Measurements from ENCODE around the gene ANKRD30A.

Gene ANKRD30A

GRCh38 chr10:37246637-37247036 lies 121.2 kb downstream of the ANKRD30A start:
- TF ChIP-seq SIN3A (IDR thresholded peaks at IDR 0.05; ENCODE audit: borderline replicate concordance, insufficient read depth, low read length) (no peak), POLR2AphosphoS5 (IDR thresholded peaks at IDR 0.05; ENCODE audit: low read depth, low read length) (no peak), TAF1 (IDR thresholded peaks at IDR 0.05; ENCODE audit: borderline replicate concordance, insufficient read depth, low read length) (no peak), REST (IDR thresholded peaks at IDR 0.05; ENCODE audit: insufficient read depth in 1 of 2, low read depth in 2 of 2, low read length in 2 of 2) (no peak), FOXP2 (optimal IDR thresholded peaks at IDR 0.05; ENCODE audit: borderline replicate concordance, extremely low read depth, extremely low read length, insufficient read depth) (no peak)

- TF ChIP-seq SIN3A (IDR thresholded peaks at IDR 0.05; ENCODE audit: borderline replicate concordance, insufficient read depth, low read length) (no peak), FOXP2 (optimal IDR thresholded peaks at IDR 0.05; ENCODE audit: borderline replicate concordance, extremely low read depth, extremely low read length, insufficient read depth) (no peak), REST (IDR thresholded peaks at IDR 0.05; ENCODE audit: insufficient read depth in 1 of 2, low read depth in 2 of 2, low read length in 2 of 2) (no peak), TAF1 (IDR thresholded peaks at IDR 0.05; ENCODE audit: borderline replicate concordance, insufficient read depth, low read length) (no peak), POLR2AphosphoS5 (IDR thresholded peaks at IDR 0.05; ENCODE audit: low read depth, low read length) (no peak)
Measured at GRCh38 chr10:37263304-37263703, 137.9 kb downstream of the ANKRD30A start.

GRCh38 chr10:37268266-37268665 lies 142.9 kb downstream of the ANKRD30A start:
- no peak for TF ChIP-seq REST (IDR thresholded peaks at IDR 0.05; ENCODE audit: insufficient read depth in 1 of 2, low read depth in 2 of 2, low read length in 2 of 2)
- no peak for TF ChIP-seq FOXP2 (optimal IDR thresholded peaks at IDR 0.05; ENCODE audit: borderline replicate concordance, extremely low read depth, extremely low read length, insufficient read depth)
- TF ChIP-seq SIN3A (IDR thresholded peaks at IDR 0.05; ENCODE audit: borderline replicate concordance, insufficient read depth, low read length) = no peak
- no peak for TF ChIP-seq POLR2AphosphoS5 (IDR thresholded peaks at IDR 0.05; ENCODE audit: low read depth, low read length)
- no peak for TF ChIP-seq TAF1 (IDR thresholded peaks at IDR 0.05; ENCODE audit: borderline replicate concordance, insufficient read depth, low read length)

- no peak for TF ChIP-seq FOXP2 (optimal IDR thresholded peaks at IDR 0.05; ENCODE audit: borderline replicate concordance, extremely low read depth, extremely low read length, insufficient read depth)
- TF ChIP-seq POLR2AphosphoS5 (IDR thresholded peaks at IDR 0.05; ENCODE audit: low read depth, low read length) = no peak
- TF ChIP-seq REST (IDR thresholded peaks at IDR 0.05; ENCODE audit: insufficient read depth in 1 of 2, low read depth in 2 of 2, low read length in 2 of 2) = no peak
- no peak for TF ChIP-seq SIN3A (IDR thresholded peaks at IDR 0.05; ENCODE audit: borderline replicate concordance, insufficient read depth, low read length)
Measured at GRCh38 chr10:37269554-37270256, 144.3 kb downstream of the ANKRD30A start.

Data from PFSK-1 (cell line).